Inflammatory macrophage (primary cell): Measurements from ENCODE around the gene GNAO1.
A peak's percentile ranks its signal among the peaks of the same experiment; 100 is the strongest.

Source experiments
- DNase-seq, 2 donors: peaks; one replicate each; pipeline ENCODE4 v3.0.0-alpha.2; 2020 to 2022

GNAO1 gene

DNA sequence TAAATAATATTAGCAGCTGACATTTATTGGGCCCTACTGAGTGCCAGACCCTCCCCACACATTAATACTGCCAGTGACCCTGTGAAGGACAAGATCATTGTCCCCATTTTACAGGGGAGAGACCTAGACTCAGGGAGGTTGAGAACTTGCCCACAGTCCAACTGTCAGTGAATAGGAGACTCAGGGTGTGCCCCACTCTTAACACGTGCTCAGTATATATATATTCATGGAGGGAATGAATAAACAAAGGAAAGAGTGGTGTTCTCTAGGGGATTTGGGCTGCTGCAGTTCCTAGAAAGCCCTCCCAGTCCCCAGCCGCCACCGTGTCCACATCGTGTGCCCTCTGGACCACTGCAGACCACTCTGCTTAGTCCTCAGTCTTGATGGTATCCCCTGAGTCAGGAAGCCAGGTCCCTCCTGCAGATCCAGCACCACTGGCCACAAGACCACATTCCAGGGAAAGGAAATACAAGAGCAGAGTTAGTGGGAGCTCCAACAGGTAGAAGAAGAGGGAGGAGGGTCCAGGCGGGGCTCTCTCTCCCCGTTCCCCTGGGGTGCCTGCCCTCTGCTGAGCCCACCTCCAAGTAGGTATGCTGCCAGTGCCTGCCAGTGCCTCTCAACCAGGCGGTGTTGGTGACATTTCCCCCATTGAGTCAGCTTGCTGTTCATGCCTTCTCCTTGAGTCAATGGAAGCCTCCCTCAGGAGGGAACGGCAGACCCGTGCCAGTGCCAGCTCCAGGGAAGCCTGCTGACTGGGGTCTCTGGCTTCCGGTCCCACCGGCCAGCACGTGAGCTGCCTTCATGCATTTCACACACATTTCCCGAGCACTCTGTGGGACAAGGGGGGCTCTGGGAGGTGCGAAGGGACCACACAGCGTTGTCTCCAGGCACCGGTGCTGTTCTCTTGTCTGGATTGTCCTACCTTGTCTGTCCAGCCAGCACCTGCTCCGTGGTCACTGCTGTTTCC is 75.6 kb downstream of the GNAO1 start:
- no peak for DNase-seq

DNA sequence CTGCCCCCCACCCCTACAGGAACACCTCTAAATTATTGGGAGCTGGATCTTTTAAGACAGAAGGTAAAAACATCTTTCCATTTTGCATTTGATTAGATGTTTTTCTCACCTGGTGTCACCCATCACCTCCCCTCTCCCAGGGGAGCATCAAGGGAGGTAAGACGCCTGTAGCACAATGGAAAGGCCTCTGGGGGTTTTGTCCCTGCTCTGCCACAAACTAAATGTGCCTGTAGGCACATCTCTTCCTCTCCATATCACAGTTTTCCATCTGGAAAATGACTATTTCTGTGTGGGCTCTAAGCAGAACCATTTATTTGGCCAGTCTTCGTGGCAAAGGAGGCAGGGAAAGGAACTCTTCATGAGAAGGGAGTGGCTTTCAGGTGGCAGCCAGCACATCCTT is 76.6 kb downstream of the GNAO1 start:
- no peak for DNase-seq

- no peak for DNase-seq
Measured at GRCh38 chr16:56268799-56269198, 77.5 kb downstream of the GNAO1 start.

- no peak for DNase-seq
Measured at GRCh38 chr16:56269281-56269680, 78.0 kb downstream of the GNAO1 start.

GRCh38 chr16:56269811-56270684 is 78.8 kb downstream of the GNAO1 start:
- no peak for DNase-seq

- no peak for DNase-seq
Measured at GRCh38 chr16:56270828-56271227, 79.5 kb downstream of the GNAO1 start.

DNA sequence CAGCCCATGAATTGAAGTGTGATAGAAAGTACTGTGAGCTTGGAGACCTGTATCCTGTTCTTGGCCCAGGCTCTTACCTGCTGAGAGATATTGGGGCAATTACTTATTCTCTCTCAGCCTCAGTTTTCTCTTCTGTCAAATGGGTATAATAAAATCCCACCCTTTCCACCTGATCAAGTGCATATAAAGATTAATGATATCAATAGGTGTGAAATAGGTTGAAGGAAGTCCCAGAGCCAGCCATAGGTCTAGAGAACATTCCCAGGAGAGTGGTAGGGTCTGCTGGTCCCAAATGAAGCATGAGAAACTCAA is 81.2 kb downstream of the GNAO1 start:
- no peak for DNase-seq

DNA sequence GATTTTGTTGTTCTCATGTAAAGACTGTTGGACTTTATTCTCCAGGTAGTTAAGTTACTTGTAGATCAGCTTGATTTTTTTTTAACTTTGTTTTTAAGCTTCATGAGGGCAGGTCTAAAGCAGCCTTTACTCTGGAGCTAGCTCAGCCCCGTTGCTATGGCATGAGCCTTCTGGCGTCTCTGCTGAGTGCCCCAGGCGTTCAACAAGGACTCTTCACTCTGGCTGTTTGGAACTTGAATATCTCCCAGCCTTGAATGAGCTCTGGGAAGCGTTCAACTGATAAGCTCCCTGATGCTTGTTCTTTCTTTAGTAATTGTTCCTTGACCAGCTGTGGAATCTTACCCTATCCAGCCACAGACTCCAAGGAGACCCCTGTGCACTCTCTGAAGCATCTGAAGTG is 82.3 kb downstream of the GNAO1 start:
- DNase-seq, result no peak

DNA sequence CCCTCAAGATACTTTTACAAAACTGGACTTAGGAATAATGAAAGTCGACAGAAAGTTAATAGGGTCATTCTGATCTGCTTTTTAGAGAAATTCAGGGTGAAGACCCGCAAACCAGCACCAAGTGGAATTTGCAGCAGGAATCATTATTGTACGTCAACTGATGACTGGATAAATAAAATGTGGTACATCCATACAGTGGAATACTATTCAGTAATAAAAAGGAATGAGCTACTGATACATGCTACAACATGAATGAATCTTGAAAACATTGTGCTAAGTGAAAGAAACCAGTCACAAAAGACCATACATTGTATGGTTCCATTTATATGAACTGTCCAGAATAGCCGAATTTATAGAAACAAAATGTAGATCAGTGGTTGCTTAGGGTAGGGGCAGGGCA is 83.1 kb downstream of the GNAO1 start:
- no peak for DNase-seq

DNA sequence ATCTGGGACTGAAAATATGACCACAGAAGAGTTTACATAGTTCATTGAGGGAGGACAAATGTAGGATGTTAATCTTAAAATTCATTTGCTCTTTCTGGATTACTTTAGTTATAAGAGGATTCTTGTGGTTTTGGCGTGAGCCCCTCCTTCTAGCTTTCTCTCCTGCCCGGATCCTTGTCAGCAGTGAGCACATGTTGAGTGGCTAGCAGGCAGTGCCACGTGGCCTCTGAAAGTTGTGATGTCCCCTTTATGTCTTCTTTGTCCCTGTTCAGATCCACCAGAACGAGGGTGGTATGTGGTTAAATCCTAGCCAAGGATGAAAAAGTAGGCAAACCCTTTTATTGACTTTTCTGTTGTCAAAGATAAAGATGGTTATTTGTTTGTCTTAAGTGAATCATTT is 83.8 kb downstream of the GNAO1 start:
- no peak for DNase-seq

DNA sequence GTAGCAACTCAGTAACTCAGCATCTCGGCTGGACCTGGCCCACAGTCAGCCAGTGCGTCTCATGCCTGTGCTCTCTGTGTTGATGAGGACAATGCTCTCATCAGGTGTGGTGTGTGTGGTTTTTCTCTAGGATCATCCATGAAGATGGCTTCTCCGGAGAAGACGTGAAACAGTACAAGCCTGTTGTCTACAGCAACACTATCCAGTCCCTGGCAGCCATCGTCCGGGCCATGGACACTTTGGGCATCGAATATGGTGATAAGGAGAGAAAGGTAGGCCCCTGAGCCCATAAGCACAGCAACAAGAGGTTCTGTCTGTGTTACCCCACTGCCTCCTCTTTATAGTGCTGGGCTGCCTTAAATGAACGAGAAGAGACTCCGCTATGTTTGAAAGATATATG is 84.5 kb downstream of the GNAO1 start:
- no peak for DNase-seq

DNA sequence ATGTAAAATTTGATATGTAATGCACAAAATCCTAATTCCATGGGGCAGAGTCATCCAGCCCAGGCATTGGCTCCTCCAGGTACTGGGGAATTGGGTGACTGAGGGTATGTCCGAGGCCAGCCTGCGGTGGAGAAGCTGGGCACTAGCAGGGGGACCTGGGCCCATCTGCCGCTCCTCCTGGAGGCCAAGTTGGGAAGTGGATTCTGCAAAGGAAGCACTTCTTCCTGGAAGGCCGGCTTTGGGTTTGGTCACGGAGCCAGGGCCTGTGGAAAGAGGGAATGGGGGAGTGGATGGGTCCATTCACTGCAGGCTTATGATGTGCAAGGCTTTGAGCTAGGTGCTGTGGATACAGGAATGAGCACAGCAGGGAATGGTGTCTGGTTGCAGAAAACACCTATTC is 85.8 kb downstream of the GNAO1 start:
- DNase-seq, result no peak

GRCh38 chr16:56278196-56278855 is 87.0 kb downstream of the GNAO1 start:
- DNase-seq, result no peak

DNA sequence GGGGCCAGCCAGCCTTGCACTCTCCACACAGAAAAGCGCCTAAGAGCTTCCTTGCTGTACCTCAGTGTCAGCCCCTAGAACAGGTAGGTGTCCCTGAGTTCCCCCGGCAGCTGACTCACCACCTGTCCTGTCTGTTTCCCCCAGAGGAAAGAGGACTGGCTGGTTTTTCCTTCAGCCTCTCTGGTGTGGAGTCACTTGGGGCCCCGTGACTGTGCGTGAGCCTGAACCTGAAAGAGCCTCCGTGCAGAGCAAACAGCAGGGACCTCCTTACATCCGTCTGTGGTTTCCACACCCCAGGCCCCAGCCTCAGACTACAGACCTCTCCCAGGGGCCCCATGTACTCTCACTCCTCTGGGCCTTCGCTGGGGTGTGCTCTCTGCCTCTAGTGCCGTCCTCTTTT is 87.8 kb downstream of the GNAO1 start:
- DNase-seq, result no peak

DNA sequence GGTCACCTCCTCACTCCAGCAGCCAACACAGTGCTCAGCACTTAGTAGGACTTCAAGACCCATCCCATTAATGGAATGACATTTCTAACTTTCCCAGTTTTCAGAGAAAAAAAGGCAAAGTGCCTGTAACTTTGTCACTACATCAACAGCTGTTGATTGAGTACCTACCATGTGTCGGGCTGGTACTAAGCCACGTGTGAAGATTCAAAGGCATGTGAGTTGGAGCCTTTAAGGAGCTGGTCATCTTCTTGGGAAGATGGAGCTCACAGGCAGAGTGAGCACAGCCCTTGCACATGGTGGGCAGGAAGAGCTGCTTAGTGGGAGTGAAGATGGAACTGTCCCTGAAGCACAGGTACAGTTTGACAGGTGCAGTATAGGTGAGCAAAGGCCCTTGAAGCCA is 88.6 kb downstream of the GNAO1 start:
- DNase-seq, result no peak

- no peak for DNase-seq
Measured at GRCh38 chr16:56281249-56281805, 90.0 kb downstream of the GNAO1 start.

GRCh38 chr16:56282451-56282850 is 91.2 kb downstream of the GNAO1 start:
- DNase-seq, result peak; percentile 58 to 66

- DNase-seq, result no peak
Measured at GRCh38 chr16:56284521-56284920, 93.2 kb downstream of the GNAO1 start.

DNA sequence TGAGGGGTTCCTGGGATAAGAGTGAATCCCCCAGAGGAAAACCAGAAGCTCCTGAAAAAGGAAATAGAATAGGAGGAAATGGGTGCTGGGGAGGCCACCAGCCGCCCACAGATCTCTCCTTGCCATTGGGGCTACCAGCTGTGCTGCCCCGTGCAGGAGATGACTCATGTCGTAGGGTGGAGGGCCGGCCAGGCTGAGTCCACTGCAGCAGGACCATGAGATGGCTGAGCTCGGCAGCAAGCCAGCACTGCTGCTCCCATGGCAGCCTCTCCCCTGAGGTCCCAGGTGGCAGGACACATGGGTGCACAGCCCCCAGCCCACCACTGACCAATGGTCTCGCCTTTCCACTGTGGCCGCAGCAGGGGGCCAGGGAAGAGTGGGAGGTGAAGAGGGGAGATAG is 95.5 kb downstream of the GNAO1 start:
- peak; percentile 81 to 92 for DNase-seq

DNA sequence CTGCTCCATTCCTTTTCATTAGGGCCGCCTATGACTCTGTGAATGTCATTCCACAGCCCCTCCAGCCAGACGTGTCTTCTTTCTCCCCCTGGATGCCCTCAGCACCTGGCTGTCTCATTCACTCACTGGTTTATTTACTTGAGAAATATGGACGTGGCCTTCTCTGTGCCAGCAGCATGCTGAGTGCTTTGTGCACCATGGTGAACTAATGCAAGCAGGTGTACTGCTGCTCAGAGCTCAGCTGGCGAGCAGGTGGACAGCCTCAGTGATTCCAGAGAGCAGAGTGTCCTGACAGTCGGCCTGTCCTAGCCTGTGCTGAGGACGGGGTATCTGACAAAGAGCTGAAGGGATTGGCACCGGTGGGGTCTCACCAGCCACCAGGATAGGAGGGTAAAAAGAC is 96.7 kb downstream of the GNAO1 start:
- DNase-seq, result no peak

DNA sequence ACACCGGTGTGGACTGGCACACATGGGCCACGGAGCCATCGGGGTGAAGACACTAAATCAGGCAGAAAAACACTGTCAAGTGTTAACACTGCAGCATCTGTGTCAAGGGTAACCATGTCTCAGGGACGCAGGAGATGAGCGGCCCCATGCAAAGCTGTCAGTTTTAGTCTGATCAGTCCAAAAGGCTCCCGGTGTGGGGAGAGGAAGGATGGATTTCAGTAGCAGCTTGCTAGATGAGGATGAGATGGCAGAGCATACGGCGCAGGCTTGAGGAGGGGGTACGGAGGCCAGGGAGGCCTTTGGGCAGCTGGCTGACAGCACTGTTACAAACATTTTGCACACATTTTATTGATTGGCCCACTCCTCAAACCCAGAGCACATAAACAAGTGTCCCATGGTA is 98.1 kb downstream of the GNAO1 start:
- no peak for DNase-seq

DNA sequence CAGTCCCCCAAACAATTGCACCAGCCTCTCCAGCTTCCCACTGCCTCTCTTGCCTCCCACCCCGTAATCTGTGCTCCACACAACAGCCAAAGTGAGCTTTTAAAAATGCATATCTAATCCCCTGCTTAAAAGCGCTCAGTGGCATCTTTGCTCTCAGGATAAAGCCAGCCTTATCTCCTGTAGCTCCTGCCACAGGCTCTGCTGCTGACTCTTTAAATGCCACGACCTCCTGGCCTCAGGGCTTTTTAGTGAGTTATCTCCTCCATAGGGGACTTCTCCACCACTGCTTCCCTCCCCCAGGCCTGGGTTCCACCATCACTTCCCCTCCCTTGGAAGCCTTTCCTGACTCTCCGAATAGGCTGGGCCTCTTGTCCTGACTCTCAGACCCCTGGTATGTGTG is 98.6 kb downstream of the GNAO1 start:
- no peak for DNase-seq

- no peak for DNase-seq
Measured at GRCh38 chr16:56294014-56294413, 102.7 kb downstream of the GNAO1 start.
